ENCODE measurements around the gene PRRX2.

- TF ChIP-seq CTCF (IDR thresholded peaks at IDR 0.05; ENCODE audit: low read length) (no peak), EZH2 (IDR thresholded peaks at IDR 0.05; ENCODE audit: borderline replicate concordance, low read length) (no peak)
Observed at GRCh38 chr9:129675620-129676019, 10.2 kb downstream of the PRRX2 start.

Measured in OCI-LY1 (cell line).